Measurements from ENCODE around the gene NEO1. TPM values are rescaled to one million over a fixed set of nuclear protein-coding genes. Genes with fewer than 3 reads are reported as not detected.

NEO1 gene
- total and polyA plus RNA-seq, 9 of the 15 experiments (the other 6 are each of a cell fraction or from before 2014, with no cell fraction given), result 0.08 to 1.7 (median 0.48) TPM

DNA sequence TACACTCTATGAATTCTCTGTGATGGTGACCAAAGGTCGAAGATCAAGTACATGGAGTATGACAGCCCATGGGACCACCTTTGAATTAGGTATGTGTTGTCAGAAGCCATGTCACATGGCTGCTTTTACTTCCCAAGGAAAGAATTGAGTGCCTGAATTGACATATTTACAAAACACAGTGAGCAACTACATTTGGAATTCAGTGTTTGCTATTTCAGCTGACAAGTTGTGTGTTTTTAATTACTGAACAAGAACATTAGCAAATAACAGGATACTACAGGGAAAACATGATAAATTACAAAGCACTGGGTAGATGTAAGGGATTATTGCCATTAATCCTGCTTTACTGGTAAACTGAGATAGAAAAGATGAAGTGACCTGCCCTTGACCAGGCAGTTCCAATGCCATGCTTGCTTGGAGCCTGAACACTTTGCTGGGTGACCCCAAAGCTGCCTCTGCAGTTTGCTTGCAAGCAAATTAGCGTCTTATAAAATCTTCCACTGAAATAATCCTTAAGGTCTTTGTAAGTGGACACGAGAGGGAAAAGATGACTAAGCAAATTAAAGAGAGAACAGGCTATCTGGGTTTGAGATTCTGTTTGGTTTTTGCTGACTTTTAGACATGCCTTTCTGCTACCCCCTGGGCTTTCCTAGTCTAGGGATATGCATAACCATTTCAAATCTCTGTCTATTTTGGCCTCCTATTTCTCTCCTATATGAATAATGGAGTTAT, 218.3 kb downstream of the NEO1 start (continued):
- TF ChIP-seq, protein P1, sequence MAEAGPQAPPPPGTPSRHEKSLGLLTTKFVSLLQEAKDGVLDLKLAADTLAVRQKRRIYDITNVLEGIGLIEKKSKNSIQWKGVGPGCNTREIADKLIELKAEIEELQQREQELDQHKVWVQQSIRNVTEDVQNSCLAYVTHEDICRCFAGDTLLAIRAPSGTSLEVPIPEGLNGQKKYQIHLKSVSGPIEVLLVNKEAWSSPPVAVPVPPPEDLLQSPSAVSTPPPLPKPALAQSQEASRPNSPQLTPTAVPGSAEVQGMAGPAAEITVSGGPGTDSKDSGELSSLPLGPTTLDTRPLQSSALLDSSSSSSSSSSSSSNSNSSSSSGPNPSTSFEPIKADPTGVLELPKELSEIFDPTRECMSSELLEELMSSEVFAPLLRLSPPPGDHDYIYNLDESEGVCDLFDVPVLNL (CRISPR knock-in tag; IDR thresholded peaks at IDR 0.05; ENCODE audit: low read depth), result no peak
- no peak for TF ChIP-seq KDM5B (IDR thresholded peaks at IDR 0.05; ENCODE audit: insufficient replicate concordance, low read depth, low read length)
- TF ChIP-seq ZNF316 (IDR thresholded peaks at IDR 0.05), result peak; percentile 95
- TF ChIP-seq, protein P2, sequence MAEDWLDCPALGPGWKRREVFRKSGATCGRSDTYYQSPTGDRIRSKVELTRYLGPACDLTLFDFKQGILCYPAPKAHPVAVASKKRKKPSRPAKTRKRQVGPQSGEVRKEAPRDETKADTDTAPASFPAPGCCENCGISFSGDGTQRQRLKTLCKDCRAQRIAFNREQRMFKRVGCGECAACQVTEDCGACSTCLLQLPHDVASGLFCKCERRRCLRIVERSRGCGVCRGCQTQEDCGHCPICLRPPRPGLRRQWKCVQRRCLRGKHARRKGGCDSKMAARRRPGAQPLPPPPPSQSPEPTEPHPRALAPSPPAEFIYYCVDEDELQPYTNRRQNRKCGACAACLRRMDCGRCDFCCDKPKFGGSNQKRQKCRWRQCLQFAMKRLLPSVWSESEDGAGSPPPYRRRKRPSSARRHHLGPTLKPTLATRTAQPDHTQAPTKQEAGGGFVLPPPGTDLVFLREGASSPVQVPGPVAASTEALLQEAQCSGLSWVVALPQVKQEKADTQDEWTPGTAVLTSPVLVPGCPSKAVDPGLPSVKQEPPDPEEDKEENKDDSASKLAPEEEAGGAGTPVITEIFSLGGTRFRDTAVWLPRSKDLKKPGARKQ (CRISPR knock-in tag; IDR thresholded peaks at IDR 0.05), result no peak
- TF ChIP-seq MCM5 (IDR thresholded peaks at IDR 0.05; ENCODE audit: low read depth), result no peak
- no peak for TF ChIP-seq FUS (optimal IDR thresholded peaks at IDR 0.05; ENCODE audit: low read depth, low read length)
- no peak for TF ChIP-seq ESRRA (IDR thresholded peaks at IDR 0.05; ENCODE audit: borderline replicate concordance, low read depth)
- TF ChIP-seq ZFP30 (CRISPR knock-in tag; IDR thresholded peaks at IDR 0.05; ENCODE audit: borderline replicate concordance), result no peak
- no peak for TF ChIP-seq ERF (CRISPR knock-in tag; IDR thresholded peaks at IDR 0.05)
- peak; percentile 63 for TF ChIP-seq NFE2 (IDR thresholded peaks at IDR 0.05; ENCODE audit: low read depth)
- TF ChIP-seq, protein P3, sequence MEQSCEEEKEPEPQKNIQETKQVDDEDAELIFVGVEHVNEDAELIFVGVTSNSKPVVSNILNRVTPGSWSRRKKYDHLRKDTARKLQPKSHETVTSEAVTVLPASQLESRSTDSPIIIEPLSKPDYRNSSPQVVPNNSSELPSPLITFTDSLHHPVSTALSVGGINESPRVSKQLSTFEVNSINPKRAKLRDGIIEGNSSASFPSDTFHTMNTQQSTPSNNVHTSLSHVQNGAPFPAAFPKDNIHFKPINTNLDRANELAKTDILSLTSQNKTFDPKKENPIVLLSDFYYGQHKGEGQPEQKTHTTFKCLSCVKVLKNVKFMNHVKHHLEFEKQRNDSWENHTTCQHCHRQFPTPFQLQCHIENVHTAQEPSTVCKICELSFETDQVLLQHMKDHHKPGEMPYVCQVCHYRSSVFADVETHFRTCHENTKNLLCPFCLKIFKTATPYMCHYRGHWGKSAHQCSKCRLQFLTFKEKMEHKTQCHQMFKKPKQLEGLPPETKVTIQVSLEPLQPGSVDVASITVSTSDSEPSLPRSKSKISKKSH (CRISPR knock-in tag; IDR thresholded peaks at IDR 0.05), result no peak
- no peak for TF ChIP-seq PTRF (tag; IDR thresholded peaks at IDR 0.05)
- no peak for TF ChIP-seq CEBPG (CRISPR knock-in tag; IDR thresholded peaks at IDR 0.05)
- no peak for TF ChIP-seq CEBPG (tag; conservative IDR thresholded peaks at IDR 0.05 in 1 of 2, IDR thresholded peaks at IDR 0.05 in 1 of 2)
- peak; percentile 86 for TF ChIP-seq BACH1 (tag; IDR thresholded peaks at IDR 0.05)
- TF ChIP-seq ZNF79 (CRISPR knock-in tag; IDR thresholded peaks at IDR 0.05; ENCODE audit: low read depth), result no peak
- no peak for TF ChIP-seq YY1 (IDR thresholded peaks at IDR 0.05; ENCODE audit: borderline replicate concordance in 1 of 3, control insufficient read depth in 1 of 3, extremely low read depth in 1 of 3, insufficient read depth in 3 of 3, insufficient read length in 1 of 3, insufficient replicate concordance in 2 of 3, low read depth in 1 of 3, low read length in 2 of 3)
- TF ChIP-seq NFE2L1 (tag; IDR thresholded peaks at IDR 0.05; ENCODE audit: borderline replicate concordance, low read depth), result peak; percentile 42; the same call in 1 of the 2 replicates
- TF ChIP-seq ZNF197 (CRISPR knock-in tag; IDR thresholded peaks at IDR 0.05; ENCODE audit: low read depth), result no peak
- TF ChIP-seq ATF7 (IDR thresholded peaks at IDR 0.05), result no peak
- TF ChIP-seq SMAD3 (CRISPR knock-in tag; conservative IDR thresholded peaks at IDR 0.05), result no peak
- no peak for TF ChIP-seq ZNF133 (CRISPR knock-in tag; IDR thresholded peaks at IDR 0.05)
- no peak for TF ChIP-seq ZNF12 (CRISPR knock-in tag; IDR thresholded peaks at IDR 0.05)
